HG03095 (cell line): ENCODE results near the gene NDUFA8.
"Not testable (repeated sequence)": the region's sequence is repeated elsewhere in the genome, so short reads cannot be mapped to it uniquely, and the experiment has no call there.

Experiments
- ATAC-seq: cut with Tn5 transposase; IDR thresholded peaks from one replicate; pipeline ENCODE4 v1.9.1; 2021; ENCODE audit warnings: moderate library complexity; ENCODE audit not compliant: unreplicated experiment

Gene NDUFA8

DNA sequence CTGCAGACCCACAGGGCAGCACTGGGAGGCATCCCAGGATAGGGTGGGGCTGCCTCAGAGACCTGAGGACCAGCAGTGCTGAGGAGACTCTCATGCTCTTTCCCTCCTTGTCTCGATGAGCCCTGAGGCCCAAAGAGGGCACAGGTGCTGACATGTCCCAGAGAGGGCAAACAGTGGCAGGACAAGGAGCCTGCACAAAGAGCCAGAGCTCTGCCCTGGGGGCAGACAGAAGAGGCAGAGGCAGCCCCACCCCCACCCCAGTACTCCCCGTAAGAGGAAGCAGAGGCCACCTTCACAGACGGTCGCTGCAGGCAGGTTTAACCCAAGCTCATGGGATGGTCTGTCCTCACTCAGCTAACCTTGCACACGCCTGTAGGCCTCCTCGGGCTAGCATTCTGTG lies 37.1 kb downstream of the NDUFA8 start:
- no peak for ATAC-seq

DNA sequence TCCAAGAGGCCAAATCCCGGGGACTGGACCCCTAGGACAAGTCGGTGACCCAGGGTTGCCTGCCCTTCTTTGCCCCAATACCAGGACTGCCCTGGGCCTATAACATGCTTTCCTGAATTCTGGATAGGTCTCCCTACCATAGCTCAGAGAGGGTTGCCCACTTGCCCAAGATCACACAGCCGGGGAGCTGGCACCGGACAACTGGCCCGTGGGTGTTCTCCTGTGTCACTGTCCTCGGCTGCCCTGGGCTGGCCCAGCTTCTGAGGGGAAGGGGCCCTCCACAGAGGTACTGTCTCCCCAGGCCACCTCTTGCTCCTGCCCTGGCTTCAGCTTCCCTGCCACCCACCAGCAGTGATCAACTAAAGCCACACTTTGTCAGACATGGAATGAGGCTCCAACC lies 37.6 kb downstream of the NDUFA8 start:
- ATAC-seq = no peak

DNA sequence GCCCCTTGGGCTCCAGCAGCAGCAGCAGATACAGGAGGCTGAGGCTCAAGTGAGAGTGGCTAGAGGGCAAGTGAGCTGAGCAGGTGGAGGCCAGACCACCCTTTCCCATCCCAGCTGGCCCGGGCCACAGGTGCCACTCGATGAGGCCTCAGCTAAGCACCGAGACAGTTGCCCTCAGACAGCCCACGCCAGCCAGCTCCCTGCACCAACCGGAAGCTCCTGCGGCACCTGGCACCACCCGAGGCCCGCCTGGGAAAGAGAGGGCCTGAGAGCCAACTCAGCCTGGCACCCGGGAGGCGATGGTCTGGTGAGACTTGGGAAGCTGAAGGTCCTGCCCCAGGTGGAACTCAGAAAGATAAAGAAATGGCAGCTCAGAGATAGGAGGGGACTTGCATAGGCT lies 38.2 kb downstream of the NDUFA8 start:
- ATAC-seq = no peak

DNA sequence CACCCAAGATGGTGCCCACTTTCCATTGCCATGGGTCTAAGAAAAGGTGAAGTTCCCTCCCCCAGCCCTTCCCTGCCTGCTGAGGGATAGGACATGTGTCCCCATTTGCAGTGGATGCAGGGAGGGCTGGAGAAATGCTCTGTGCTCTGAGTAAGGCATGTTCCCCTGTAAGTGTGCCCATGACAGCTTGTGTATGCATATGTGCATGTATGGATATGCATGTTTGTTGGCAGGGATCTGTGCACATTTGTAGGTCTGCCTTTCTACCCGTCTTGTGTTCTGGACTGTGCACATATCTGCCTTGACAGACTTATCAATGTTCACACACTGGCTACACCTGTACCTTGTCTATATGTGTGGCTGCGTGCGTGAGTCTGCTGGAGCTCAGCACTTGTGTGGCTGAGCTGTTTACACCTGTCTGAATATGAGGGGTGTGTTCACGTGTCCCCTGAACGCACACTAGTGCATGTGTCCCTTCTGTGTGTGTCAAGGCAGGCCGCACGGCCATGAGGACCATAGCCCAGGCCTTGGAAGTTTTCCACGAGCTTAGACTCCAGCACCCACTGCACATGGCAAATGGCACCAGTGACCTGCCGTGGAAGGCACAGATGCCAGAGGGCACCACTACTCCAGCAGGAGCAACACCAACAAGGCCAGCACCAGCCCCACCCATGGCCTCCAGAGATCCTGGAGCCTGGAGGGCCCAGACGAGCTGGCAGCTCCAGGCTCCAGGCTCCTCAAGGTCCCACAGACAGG lies 39.1 kb downstream of the NDUFA8 start:
- no peak for ATAC-seq

DNA sequence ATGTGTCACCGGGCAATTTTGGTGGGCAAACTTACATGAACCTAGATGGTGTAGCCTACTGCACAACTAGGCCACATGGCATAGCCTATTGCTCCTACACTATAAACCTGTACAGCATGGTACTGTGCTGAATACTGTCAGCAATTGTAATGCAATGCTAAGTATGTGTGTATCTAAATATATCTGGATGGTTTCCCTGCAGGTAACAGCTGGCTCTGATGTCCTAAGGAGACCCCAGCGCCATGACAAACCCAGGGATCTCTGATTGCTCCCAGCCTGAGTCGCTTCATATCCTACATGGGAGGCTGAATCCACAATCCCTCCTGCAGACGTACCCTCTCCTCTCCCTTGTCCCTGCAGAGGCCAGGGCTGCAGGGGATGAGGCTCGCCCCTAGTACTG lies 39.9 kb downstream of the NDUFA8 start:
- ATAC-seq = no peak

DNA sequence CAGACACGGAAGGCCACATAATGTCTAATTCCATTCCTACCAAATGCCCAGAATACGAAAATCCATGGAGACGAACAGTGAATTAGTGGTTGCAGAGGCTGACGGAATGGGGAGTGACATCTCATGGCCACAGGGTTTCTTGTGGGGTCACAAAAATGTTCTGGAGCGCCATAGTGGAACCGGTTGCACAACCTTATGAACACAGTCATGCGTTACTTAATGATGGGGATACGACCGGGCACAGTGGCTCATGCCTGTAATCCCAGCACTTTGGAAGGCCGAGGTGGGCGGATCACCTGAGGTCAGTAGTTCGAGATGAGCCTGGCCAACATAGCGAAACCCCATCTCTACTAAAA lies 40.4 kb downstream of the NDUFA8 start:
- ATAC-seq = no peak

DNA sequence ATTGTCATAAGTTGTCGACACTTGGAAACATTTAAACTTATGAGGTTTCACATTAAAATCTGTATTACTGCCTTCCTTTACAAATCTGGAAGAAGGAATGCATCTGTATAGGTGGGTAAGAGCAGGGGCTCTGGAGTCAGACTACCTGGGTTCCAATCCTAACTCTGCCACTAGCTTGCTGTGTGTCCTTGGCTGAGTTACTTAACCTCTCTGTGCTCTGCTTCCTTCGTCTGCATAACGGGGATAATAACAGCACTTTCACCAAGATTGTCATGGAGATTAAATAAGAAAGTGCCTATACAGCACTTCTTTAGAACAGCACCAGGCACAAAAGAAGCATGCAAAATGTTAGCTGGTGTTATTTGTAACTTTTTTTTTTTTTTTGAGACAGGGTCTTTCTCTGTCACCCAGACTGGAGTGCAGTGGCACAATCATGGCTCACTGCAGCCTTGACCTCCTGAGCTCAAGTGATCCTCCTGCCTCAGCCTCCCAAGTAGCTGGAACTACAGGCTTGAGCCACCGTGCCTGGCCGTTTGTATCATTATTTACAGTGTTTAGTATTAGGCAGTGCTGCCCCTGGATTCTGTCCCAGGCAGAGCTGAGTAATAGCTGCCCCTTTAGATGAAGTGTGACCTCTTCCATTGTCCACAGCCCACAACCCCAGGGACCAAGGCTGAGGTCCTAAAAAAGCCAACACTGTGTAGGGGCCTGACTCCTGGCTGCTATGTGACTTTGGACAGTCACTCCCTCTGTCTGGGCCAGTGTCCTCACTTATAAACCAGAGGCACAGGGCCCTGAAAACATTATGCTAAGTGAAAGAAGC lies 41.0 kb downstream of the NDUFA8 start:
- no peak for ATAC-seq

DNA sequence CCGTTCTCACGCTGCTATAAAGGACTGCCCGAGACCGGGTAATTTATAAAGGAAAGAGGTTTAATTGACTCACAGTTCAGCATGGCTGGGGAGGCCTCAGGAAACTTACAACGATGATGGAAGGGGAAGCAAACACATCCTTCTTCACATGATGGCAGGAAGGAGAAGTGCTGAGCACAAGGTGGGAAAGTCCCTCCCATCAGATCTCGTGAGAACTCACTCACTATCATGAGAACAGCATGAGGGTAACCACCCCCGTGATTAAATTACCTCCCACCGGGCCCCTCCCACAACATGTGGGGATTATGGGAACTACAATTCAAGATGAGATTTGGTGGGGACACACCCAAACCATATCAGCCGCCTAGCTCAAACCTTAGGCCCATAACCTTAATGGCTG lies 42.3 kb downstream of the NDUFA8 start:
- ATAC-seq = not testable (repeated sequence)

DNA sequence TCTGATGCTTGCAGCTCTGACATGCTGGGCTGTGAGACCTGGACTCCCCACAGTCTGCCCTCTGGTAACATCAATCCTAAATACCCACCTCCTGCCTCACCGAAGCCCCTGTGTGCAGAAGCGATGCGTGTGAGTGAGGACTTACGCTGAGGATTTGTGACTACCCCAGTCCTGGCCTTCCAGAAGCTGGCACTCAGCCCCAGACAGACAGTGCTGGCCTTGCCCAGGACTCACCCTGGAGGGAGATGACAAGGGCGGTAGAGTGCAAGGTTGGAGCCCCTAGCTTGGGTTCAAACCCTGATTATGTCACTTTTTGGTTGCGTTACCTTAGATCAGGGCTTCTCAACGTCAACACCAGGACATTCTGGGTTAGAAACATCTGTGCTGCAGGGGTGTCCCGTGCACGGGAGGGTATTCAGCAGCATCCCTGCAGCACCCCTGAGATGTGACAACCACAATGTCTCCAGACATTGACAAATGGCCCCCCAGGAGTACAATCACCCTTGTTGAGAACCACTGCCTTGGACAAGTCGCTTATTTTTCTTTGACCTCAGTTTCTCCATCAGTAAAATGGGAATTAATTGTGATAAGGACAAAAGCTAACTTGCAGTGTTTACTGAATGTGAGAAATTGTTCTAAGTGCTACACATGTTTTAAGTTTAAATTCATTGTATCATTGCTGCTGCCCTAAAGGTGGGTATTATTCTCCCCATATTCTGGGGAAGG lies 43.0 kb downstream of the NDUFA8 start:
- ATAC-seq = no peak

DNA sequence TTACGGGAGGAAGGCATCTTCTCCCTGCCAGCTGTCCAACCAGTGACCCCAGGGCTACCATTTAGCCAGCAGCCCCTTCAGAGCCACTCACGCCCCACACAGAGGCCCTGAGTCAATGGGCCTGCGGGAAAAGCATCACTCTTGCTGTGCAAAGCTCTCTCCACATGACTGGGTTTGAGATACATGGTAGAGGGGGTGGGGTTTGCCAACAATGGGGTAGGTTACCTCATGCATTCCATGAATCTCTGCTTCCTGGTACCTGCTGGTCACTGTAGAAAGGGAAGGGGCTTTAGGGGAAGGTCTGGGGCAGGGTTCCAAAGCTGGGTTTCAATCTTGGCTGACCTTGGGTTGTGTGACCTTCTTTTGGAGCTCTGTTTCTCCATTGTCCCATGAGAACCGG lies 43.5 kb downstream of the NDUFA8 start:
- ATAC-seq = no peak

DNA sequence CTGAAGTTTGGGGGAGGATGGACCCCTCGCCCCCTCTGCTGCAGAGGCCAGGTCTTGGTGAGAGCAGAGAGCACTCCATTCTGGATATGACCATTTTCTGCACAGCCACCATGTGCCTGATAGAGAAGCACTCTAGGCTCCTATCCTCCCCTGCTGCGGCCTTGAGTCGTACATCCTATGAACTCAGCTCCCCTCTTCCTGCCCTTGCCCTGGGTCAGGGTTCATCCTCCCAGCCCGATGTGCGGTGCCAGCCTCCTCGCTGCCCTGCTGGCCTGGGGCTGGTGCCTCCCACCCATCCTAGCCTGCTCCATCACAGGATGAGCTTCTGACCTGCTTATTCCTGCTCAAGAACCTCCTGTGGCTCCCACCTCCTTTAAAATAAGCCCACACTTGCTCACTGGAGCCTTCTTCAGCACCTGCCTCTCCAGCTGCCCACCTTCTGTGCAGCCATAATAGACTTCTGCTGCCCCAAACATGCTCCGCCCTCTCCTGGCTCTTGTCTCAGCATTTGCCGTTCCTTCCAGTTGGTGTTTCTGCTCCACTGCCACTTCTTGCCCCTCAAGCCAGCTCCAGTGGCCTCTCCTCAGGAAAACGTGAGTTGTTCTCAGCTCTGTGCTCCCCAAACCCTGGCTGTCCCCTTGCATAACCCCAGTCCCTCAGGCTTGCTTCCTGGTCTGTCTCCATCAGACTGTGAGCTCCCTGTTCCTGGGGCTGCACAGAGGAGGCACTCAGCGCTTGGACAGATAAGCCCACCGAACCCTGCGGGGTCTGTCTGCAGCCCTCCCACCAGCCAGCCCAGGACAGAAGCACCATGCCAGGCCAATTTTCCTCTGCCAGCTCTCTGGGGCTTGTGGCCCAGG lies 44.2 kb downstream of the NDUFA8 start:
- no peak for ATAC-seq

DNA sequence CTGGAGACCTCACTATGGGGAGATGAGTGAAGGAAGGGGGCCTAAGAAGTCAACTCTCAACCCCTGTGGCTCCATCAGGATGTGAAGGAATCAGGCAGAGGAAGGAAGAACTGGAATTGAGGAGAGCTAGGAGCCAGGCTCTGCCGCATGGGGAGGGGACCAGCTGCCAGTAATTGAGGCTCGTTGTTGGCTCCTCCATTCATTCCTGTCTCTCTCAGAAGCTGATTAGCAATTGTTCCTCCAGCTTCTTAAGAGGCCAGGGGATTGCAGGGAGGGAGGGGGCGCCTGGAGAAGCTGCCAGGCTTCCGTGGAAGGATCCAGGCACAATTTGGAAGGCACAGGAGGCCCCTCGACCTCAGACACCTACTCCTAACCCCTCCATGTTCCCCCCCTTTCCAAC lies 46.0 kb downstream of the NDUFA8 start:
- no peak for ATAC-seq

DNA sequence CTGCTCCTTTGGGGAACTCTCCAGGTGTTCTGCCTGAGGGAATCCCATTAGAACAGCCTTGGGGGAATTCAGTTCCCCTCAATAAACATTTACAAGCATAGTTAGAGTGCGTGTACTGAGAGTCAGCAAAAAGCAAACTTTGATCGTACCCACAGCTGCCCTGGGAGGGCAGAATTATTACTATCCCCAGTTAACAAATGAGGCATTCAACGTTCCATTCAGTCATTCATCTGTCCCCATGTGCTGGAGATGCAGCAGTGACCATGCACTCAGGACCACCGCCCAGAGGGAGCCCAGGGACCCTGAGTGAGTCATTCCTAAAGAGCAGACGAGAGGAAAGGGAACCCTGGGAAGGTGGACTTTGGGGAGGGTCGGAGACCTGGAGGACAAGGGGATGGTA lies 47.3 kb downstream of the NDUFA8 start:
- ATAC-seq = no peak

DNA sequence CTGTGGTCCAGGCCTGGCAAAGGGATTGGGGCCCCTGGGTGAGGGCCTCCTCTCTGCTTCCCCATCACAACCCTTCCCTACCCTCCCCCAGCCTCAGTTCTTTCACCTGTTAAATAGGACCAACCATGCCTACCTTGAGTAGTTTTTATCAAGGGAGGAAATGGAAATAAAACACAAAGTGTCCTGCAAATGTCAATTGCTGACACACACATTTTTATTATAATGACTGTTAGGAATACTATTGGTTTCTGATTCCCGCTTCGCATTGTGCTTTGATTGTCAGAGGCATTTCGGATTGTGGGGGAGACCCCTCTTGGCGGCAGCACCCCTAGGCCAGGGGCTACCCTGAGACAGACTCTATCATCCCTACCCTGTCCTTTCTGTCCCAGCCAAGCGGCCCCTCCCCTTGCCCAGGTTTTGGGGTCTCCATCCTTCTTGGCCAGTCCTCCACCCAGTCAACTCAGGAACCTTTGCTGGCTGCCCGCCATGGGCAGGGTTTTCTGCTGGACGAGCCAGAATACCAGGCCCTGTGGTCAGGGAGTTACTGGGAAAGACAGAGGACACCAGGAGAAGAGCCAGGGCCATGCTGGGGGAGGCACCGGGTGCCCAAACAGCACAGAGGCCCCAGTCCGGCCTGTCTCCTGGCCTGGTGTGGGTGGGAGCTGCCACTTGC lies 48.0 kb downstream of the NDUFA8 start:
- ATAC-seq = no peak

DNA sequence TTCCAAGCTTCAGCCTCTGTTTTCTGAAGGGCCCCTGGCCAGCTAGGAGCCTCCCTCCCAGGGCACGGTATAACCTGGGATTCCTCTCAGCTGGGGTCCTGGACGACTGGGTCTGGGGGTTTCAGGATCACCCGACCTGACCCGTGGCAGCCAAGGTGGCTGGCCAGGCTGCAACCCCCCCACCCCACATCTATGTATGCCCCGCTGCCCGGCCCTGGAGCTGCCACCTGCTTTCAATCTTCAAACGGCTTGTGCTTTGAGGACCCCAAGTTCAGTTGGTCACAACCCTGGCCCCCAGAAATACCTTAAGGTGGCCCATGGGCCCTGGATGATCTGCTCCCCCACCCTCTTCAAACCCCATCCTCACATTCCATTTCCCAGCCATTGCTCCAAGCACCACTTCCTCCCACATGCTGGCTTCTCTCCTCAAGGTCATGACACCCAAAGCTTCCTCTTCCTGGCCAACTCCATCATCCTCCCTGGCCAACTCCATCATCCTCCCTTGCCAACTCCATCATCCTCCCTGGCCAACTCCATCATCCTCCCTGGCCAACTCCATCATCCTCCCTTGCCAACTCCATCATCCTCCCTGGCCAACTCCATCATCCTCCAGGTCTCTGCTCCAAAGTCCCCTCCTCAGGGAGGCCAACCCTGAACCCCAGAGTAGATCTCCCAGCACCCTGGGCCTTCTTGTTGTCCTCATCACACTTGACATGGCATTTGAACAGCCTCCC lies 49.3 kb downstream of the NDUFA8 start:
- ATAC-seq = no peak

DNA sequence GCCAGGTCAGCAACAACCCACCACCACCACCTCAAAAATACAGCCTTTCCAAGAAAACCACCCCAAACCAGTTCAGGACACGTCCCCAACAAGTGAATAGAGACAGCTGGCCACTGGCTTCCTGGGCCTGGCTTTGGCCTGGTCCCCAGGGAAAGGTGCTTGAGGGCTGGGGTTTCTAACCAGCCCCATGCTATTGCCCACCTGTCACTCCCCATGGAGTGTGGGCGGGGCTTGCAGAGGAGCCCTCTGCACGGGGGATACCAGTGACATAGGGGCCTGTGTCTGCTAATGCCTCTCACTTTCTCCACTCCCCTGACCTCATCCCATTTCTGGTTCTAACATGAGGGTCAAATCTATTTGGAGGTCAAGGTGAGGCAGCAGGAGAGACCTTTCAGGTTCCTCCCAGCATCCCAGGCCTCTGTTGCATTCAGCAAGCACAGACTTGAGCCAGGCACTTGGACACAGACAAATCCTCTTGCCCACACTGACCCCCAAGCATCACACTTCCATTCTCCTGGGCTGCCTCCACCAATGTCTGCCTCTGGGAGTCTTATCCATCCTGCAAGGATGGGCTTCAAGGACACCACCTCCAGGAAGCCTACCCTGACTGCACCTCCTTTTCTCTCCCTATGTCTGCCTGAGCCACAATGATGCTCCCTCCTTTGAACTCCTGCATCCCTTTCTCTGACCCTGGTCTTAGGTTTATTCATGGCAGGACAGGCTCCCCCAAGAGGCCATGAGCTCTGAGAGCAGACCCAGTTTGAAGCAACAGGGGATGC lies 50.4 kb downstream of the NDUFA8 start:
- ATAC-seq = no peak

DNA sequence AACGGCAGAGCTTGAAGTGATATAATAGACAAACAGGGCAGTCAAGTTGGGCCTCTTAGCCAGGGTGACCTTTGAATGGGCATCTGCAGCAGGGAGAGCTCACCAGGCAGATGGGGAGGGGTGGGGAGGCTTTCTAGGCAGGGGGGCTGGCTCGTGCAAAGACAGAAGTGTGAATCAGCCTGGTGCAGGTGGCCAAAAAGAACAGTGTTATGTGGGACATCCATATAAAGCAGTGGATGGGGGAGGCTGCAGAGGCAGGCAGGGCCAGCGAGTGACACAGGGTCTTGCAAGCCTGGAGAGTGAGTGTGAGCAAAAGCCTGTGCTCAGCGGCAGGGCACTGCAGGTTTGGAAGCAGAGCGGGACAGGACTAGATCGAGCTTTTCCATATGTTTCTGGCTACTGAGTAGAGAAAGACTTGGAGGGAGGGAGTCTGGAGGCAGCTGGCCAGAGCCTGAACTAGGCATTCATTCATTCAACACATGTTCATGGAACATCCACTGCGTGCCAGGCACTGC lies 52.2 kb downstream of the NDUFA8 start:
- ATAC-seq = no peak

DNA sequence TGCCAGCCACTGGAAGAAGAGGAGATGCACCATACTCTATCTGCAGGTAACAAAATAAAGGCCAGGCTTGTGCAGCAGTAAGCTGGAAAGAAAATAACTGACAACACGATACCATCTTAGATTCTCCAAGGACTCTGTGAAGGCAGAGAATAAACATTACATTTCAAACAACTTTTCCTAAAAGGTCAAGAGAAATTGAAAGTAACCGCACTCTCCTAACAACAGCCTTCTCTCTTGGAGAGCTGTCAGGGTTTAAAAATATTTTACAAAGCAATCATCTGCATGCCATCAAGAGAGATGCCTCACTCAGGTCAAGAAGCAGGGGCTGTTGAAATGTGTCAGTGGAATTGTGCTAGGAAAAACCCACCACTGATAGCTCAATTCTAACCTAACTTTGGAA lies 53.0 kb downstream of the NDUFA8 start:
- ATAC-seq = no peak

DNA sequence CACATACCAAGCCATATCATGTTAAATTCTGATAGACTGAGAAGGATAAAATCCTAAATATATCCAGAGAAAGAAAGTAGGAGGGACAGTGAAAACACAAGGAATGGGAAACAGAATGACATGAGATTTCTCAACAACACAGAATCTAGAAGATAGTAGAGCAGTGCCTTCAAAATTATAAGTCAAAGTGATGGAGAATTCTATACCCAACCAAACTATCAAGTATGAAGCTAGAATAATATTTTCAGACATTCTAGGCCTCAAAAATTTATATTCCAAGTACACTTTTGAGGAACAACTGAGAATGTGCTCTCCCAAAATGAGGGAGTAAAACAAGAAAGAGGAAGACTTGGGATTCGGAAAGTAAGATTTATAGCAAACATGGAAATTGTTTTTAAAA lies 55.6 kb downstream of the NDUFA8 start:
- no peak for ATAC-seq
